GM18519 (cell line): ENCODE data around the gene BRICD5.
"Not testable (repeated sequence)": the region's sequence is repeated elsewhere in the genome, so short reads cannot be mapped to it uniquely, and the experiment has no call there.

Experiments used
- ATAC-seq: cut with Tn5 transposase; IDR thresholded peaks from one replicate; pipeline ENCODE4 v1.9.1; 2021; ENCODE audit warnings: mild to moderate bottlenecking, moderate library complexity; ENCODE audit not compliant: unreplicated experiment, low FRiP score

The BRICD5 gene

GRCh38 chr16:2204416-2205103 lies 6.1 kb downstream of the BRICD5 start:
- ATAC-seq = no peak

GRCh38 chr16:2203119-2203688 lies 7.5 kb downstream of the BRICD5 start:
- ATAC-seq = not testable (repeated sequence)

- no peak for ATAC-seq
These were observed 10.3 kb downstream of the BRICD5 start for GRCh38 chr16:2200313-2200712.

GRCh38 chr16:2199621-2200139 lies 11.0 kb downstream of the BRICD5 start:
- no peak for ATAC-seq

GRCh38 chr16:2199095-2199494 lies 11.6 kb downstream of the BRICD5 start:
- ATAC-seq = no peak

GRCh38 chr16:2198283-2198682 lies 12.4 kb downstream of the BRICD5 start:
- ATAC-seq = no peak

GRCh38 chr16:2197765-2198164 lies 12.9 kb downstream of the BRICD5 start:
- ATAC-seq = no peak

- ATAC-seq = no peak
These were observed 13.6 kb downstream of the BRICD5 start for GRCh38 chr16:2196981-2197511.

- no peak for ATAC-seq
These were observed 14.3 kb downstream of the BRICD5 start, which contains the start of gene CASKIN1 for GRCh38 chr16:2196162-2196980. Gene CASKIN1 (minus strand): TSS chr16:2196605. CDS start chr16:2196432, 173 bp downstream.

GRCh38 chr16:2195322-2196161 lies 15.1 kb downstream of the BRICD5 start:
- ATAC-seq = no peak

GRCh38 chr16:2194852-2195321 lies 15.8 kb downstream of the BRICD5 start:
- ATAC-seq = no peak

- ATAC-seq = no peak
These were observed 16.4 kb downstream of the BRICD5 start for GRCh38 chr16:2194166-2194834.

GRCh38 chr16:2191446-2191706 lies 19.3 kb downstream of the BRICD5 start:
- no peak for ATAC-seq

GRCh38 chr16:2190659-2191445 lies 19.8 kb downstream of the BRICD5 start:
- no peak for ATAC-seq

- no peak for ATAC-seq
These were observed 20.5 kb downstream of the BRICD5 start for GRCh38 chr16:2190002-2190658.

- ATAC-seq = no peak
These were observed 21.3 kb downstream of the BRICD5 start for GRCh38 chr16:2189252-2189893.

GRCh38 chr16:2188395-2188794 lies 22.3 kb downstream of the BRICD5 start:
- no peak for ATAC-seq

GRCh38 chr16:2187212-2187611 lies 23.5 kb downstream of the BRICD5 start:
- ATAC-seq = no peak
